GM12878 (cell line): ENCODE measurements around the gene ZNF331. TPM values are rescaled to one million over a fixed set of nuclear protein-coding genes. Genes with fewer than 3 reads are reported as not detected.

ENCODE experiments used
- ATAC-seq: fragments of 200-7000 bp; cut with Tn5 transposase; 3 replicates; pipeline ENCODE4 v1.9.1; 2020; ENCODE audit warnings: mild to moderate bottlenecking, moderate library complexity
- BruUV-seq: library from RNA; stranded (reverse); fragments of 400-500 nt; replicated peaks from 2 replicates; lab custom pipeline; 2021; lab: Mats Ljungman, UMichigan
- CTCF ChIA-PET: fragments of 300-600 bp; sonication (Branson Sonifier 250); formaldehyde crosslinking; extraction: SDS; loops from one replicate; lab custom pipeline; 2021; ENCODE audit warnings: inconsistent platforms; lab: Yijun Ruan, JAX
- POLR2A ChIA-PET: fragments of 350-600 bp; formaldehyde crosslinking; extraction: SDS; loops from one replicate; lab custom pipeline; 2021; ENCODE audit warnings: inconsistent platforms; lab: Charles Lee
- RAD21 ChIA-PET: fragments of 300-600 bp; sonication (Branson Sonifier 250); formaldehyde crosslinking; loops from one replicate; lab custom pipeline; 2023; ENCODE audit warnings: antibody characterized with exemption; ENCODE audit not compliant: unreplicated experiment; lab: Charles Lee
- SMC1A ChIA-PET: fragments of 300-600 bp; sonication (Branson Sonifier 250); formaldehyde crosslinking; loops from one replicate; lab custom pipeline; 2023; ENCODE audit not compliant: unreplicated experiment, uncharacterized antibody; lab: Charles Lee
- DNase-seq: peaks from one replicate; pipeline ENCODE4 v3.0.0-alpha.2; 2011; ENCODE audit warnings: low read depth, low spot score
- FAIRE-seq: peaks from 3 replicates; lab custom pipeline; 2011; peaks lifted over from hg19 to GRCh38; lab: Jason Lieb, UNC
- H2AFZ ChIP-seq: 2 replicates; pipeline ENCODE4 v1.6.0; 2011; ENCODE audit warnings: low read depth, low read length, control low read depth; ENCODE audit not compliant: control insufficient read depth
- H3K27ac ChIP-seq: 2 replicates; pipeline ENCODE4 v1.5.1; 2011; ENCODE audit warnings: control low read depth; ENCODE audit not compliant: control insufficient read depth, insufficient read depth
- H3K27me3 ChIP-seq, 2 experiments: replicated peaks in 1 of 2; 2 replicates each; pipeline versions ENCODE4 v1.6.0 to v1.6.1; 2011; ENCODE audit warnings: low read length in 1 of 2; ENCODE audit not compliant: control insufficient read depth in 2 of 2, insufficient read depth in 2 of 2
- H3K36me3 ChIP-seq, 2 experiments: 2 replicates each; pipeline ENCODE4 v1.5.1; 2011; ENCODE audit warnings: low read length in 1 of 2; ENCODE audit not compliant: control insufficient read depth in 2 of 2, insufficient read depth in 2 of 2
- H3K4me1 ChIP-seq: 2 replicates; pipeline ENCODE4 v1.6.1; 2011; ENCODE audit warnings: mild to moderate bottlenecking, low read length, moderate library complexity, mixed read lengths; ENCODE audit not compliant: control insufficient read depth, insufficient read depth
- H3K4me2 ChIP-seq: 2 replicates; pipeline ENCODE4 v1.6.0; 2011; ENCODE audit warnings: control low read depth; ENCODE audit not compliant: control insufficient read depth, insufficient read depth
- H3K4me3 ChIP-seq: fragments of 200-600 bp; sonication (generic); 2 replicates; pipeline ENCODE4 v1.5.1; 2016
- H3K79me2 ChIP-seq: 2 replicates; pipeline ENCODE4 v1.6.0; 2011; ENCODE audit warnings: low read length; ENCODE audit not compliant: control insufficient read depth, insufficient read depth
- H3K9ac ChIP-seq: 2 replicates; pipeline ENCODE4 v1.8.0; 2011; ENCODE audit warnings: low read length, control low read depth, mixed read lengths; ENCODE audit not compliant: control insufficient read depth, insufficient read depth
- H3K9me3 ChIP-seq: replicated peaks from 3 replicates; pipeline ENCODE4 v1.5.1; 2011; ENCODE audit warnings: mild to moderate bottlenecking, low read length; ENCODE audit not compliant: control insufficient read depth, insufficient read depth
- H4K20me1 ChIP-seq: 2 replicates; pipeline ENCODE4 v1.6.0; 2011; ENCODE audit not compliant: control insufficient read depth, insufficient read depth
- CHD1 ChIP-seq: IDR thresholded peaks from 2 replicates; pipeline ENCODE4 v1.6.1; 2012; ENCODE audit warnings: low read depth, low read length, improper control_type of control experiment
- GABPA ChIP-seq: IDR thresholded peaks from 2 replicates; pipeline ENCODE4 v1.6.1; 2014; ENCODE audit warnings: antibody characterized with exemption, low read depth, mild to moderate bottlenecking, inconsistent platforms
- HCFC1 ChIP-seq: fragments of 150-350 bp; IDR thresholded peaks from 2 replicates; pipeline ENCODE4 v1.6.1; 2014; ENCODE audit warnings: low read length
- JUNB ChIP-seq: IDR thresholded peaks from 2 replicates; pipeline ENCODE4 v1.6.1; 2016; ENCODE audit warnings: antibody characterized with exemption, mild to moderate bottlenecking
- KDM1A ChIP-seq: fragments of 200-600 bp; sonication (generic); IDR thresholded peaks from 2 replicates; pipeline ENCODE4 v1.6.1; 2016; ENCODE audit warnings: borderline replicate concordance
- MTA3 ChIP-seq: IDR thresholded peaks from 2 replicates; pipeline ENCODE4 v1.6.1; 2012; ENCODE audit warnings: low read length, inconsistent platforms, borderline replicate concordance
- MXI1 ChIP-seq: fragments of 150-350 bp; IDR thresholded peaks from 2 replicates; pipeline ENCODE4 v1.6.1; 2011; ENCODE audit warnings: low read depth, mild to moderate bottlenecking, inconsistent platforms, low read length, improper control_type of control experiment
- NFXL1 ChIP-seq: fragments of 450-650 bp; IDR thresholded peaks from 2 replicates; pipeline ENCODE4 v1.6.1; 2017; ENCODE audit warnings: antibody characterized with exemption, mild to moderate bottlenecking, borderline replicate concordance
- SKIL ChIP-seq: fragments of 450-650 bp; IDR thresholded peaks from 2 replicates; pipeline ENCODE4 v1.6.1; 2017; ENCODE audit warnings: mild to moderate bottlenecking, low read depth, inconsistent platforms; ENCODE audit not compliant: poor library complexity, severe bottlenecking
- SMARCA5 ChIP-seq: fragments of 450-650 bp; IDR thresholded peaks from 2 replicates; pipeline ENCODE4 v1.6.1; 2017; ENCODE audit warnings: mild to moderate bottlenecking
- TBL1XR1 ChIP-seq: IDR thresholded peaks from 2 replicates; pipeline ENCODE4 v1.6.1; 2012; ENCODE audit warnings: low read depth, low read length, improper control_type of control experiment
- ZBTB33 ChIP-seq: fragments of 450-650 bp; IDR thresholded peaks from 2 replicates; pipeline ENCODE4 v1.6.1; 2017; ENCODE audit warnings: mild to moderate bottlenecking
- ZBTB40 ChIP-seq: fragments of 450-650 bp; IDR thresholded peaks from 2 replicates; pipeline ENCODE4 v1.6.1; 2016; ENCODE audit warnings: mild to moderate bottlenecking, moderate library complexity, borderline replicate concordance
- WGBS: methylation state at CpG from one replicate; pipeline ENCODE4 v1.1.6; 2016; ENCODE audit warnings: low lambda C conversion rate; ENCODE audit not compliant: insufficient replicate concordance, insufficient coverage; ENCODE audit errors: missing lambda C conversion rate; 5-methylcytosine and 5-hydroxymethylcytosine counted together
- in situ Hi-C: fragments of 300-500 bp; cut with MboI; formaldehyde crosslinking; loops from 9 replicates; pipeline ENCODE4 v1.14.3; 2018; ENCODE audit warnings: mixed read lengths
- intact Hi-C: fragments of 100-400 bp; cut with micrococcal nuclease; formaldehyde crosslinking; loops from one replicate; pipeline ENCODE4 v1.14.2; 2022; ENCODE audit not compliant: unreplicated experiment
- polyA plus RNA-seq, 11 experiments: library from polyadenylated mRNA; depleted of rRNA in 4 of 11; unstranded in 6 of 11; stranded (reverse) in 5 of 11; fragments of >200 nt; fragmentation: Nextera tagmentation in 4 of 11; fragmentation: Illumina TruSeq in 1 of 11; extraction: Ambion mirVana in 4 of 11; extraction: Trizol in 1 of 11; gene quantifications; 1 replicate in 1 of 11; 2 replicates in 10 of 11; pipeline versions ENCODE4 v1.2.1 to v1.2.3, GENCODE V29; 2011 to 2016; ENCODE audit warnings: inconsistent platforms in 2 of 11, missing spikeins in 2 of 11, low read depth in 1 of 11
- total RNA-seq, 4 experiments: library from RNA; depleted of rRNA in 3 of 4; stranded (reverse); fragments of >200 nt in 3 of 4; fragmentation: Illumina TruSeq in 1 of 4; extraction: Trizol in 1 of 4; gene quantifications; 2 replicates each; pipeline versions ENCODE4 v1.2.1 to v1.2.3, GENCODE V29; 2013 to 2021

The ZNF331 gene
- total and polyA plus RNA-seq, 10 of the 15 experiments (the other 5 are each of a cell fraction or from before 2014, with no cell fraction given) = 2.6 to 11.5 (median 5.3) TPM

GRCh38 chr19:53621885-53622740, 84.2 kb downstream of the ZNF331 start:
- Histone ChIP-seq H3K36me3 (no peaks in the 10 kb centered on the region), H3K27ac (no peak overlapping the region), H3K79me2 (no peaks in the 10 kb centered on the region), H3K9me3 (no peaks in the 10 kb centered on the region; the same call in 2 of the 3 replicates), H3K9ac (no peak overlapping the region), H3K4me1 (no peaks in the 10 kb centered on the region), H2AFZ (no peak overlapping the region), H4K20me1 (no peaks in the 10 kb centered on the region), H3K27me3 (no peaks in the 10 kb centered on the region), H3K4me3 (no peak overlapping the region), H3K4me2 (no peak overlapping the region)
- intact Hi-C loops (no loop called here), in situ Hi-C loops (no loop called here)
- WGBS = 27% methylated on average over 8 of the region's 8 CpGs
- BruUV-seq = no TSS peak
- no peak for DNase-seq
- no peak for ATAC-seq
- ChIA-PET CTCF (no interaction called here), RAD21 (no interaction called here), POLR2A (no interaction called here), SMC1A (no interaction called here)
- FAIRE-seq = no peak
- no peak for TF ChIP-seq GABPA
- TF ChIP-seq NFXL1 = no peak
- TF ChIP-seq MTA3 = no peak
- no peak for TF ChIP-seq HCFC1
- no peak for TF ChIP-seq ZBTB33
- no peak for TF ChIP-seq KDM1A
- TF ChIP-seq MXI1 = no peak
- no peak for TF ChIP-seq SMARCA5
- TF ChIP-seq CHD1 = no peak
- TF ChIP-seq JUNB = no peak
- TF ChIP-seq SKIL = no peak
- TF ChIP-seq TBL1XR1 = no peak
- no peak for TF ChIP-seq ZBTB40
